ENCODE results near the gene PALLD. TPM values are rescaled to one million over a fixed set of nuclear protein-coding genes. Genes with fewer than 3 reads are reported as not detected.

The PALLD gene
- total RNA-seq, 2 donors from 2014 or later: 705 to 752 TPM

DNA sequence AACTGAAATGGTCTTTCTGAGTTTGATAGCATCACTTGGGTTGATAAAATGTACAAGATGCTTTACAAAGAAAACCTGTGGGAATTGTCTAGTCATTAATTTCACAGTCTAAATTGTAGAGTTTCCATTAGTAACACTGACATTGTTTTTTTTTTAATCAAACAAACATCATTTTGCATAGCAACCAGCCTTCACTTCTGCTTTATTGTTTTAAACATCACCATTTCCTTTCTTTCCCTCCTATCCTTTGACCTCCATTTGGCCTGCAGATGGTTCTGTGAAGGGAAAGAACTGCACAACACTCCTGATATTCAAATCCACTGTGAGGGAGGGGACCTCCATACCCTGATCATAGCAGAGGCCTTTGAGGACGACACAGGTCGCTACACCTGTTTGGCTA is 171.1 kb downstream of the PALLD start:
- Histone ChIP-seq H3K36me3 (no peaks in the 10 kb centered on the region), H3K4me1 (ENCODE audit: control insufficient read depth in 1 of 2, low read depth in 2 of 2) (peaks cover 0 to 14% of the 10 kb centered on the region in 2 donors), H3K9me3 (no peaks in the 10 kb centered on the region), H3K27ac (no peak overlapping the region), H3K27me3 (replicated peaks; ENCODE audit: insufficient read depth) (no peaks in the 10 kb centered on the region), H3K4me3 (no peak overlapping the region)
- TF ChIP-seq, protein P1, sequence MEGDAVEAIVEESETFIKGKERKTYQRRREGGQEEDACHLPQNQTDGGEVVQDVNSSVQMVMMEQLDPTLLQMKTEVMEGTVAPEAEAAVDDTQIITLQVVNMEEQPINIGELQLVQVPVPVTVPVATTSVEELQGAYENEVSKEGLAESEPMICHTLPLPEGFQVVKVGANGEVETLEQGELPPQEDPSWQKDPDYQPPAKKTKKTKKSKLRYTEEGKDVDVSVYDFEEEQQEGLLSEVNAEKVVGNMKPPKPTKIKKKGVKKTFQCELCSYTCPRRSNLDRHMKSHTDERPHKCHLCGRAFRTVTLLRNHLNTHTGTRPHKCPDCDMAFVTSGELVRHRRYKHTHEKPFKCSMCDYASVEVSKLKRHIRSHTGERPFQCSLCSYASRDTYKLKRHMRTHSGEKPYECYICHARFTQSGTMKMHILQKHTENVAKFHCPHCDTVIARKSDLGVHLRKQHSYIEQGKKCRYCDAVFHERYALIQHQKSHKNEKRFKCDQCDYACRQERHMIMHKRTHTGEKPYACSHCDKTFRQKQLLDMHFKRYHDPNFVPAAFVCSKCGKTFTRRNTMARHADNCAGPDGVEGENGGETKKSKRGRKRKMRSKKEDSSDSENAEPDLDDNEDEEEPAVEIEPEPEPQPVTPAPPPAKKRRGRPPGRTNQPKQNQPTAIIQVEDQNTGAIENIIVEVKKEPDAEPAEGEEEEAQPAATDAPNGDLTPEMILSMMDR (IDR thresholded peaks at IDR 0.05): no peak
- DNase-seq (ENCODE audit: low spot score) (no peak), ATAC-seq (ENCODE audit: insufficient number of reproducible peaks, low FRiP score, low read depth) (no peak)

DNA sequence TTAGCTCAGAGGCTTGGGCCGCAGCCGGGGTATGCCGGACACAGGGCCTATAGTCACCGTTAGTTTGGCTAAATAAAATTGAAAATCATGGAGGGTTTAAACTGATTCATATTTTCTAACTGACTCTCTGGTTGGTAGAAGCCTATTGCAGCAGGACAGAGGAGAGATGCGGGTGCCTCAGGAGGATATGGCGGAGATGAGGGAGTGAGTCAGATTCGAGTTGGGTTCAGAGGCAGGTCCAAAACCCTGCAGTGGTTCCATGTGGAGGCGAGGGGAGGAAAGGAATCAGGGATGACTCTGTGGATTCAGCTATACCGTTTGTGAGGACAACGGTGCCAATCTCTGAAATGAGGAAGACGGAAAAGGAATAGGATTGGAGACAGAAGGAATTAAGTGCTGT is 176.6 kb downstream of the PALLD start:
- Histone ChIP-seq H3K9me3 (no peaks in the 10 kb centered on the region), H3K27ac (no peak overlapping the region), H3K4me1 (ENCODE audit: control insufficient read depth in 1 of 2, low read depth in 2 of 2) (no peaks in the 10 kb centered on the region), H3K27me3 (replicated peaks; ENCODE audit: insufficient read depth) (no peaks in the 10 kb centered on the region), H3K4me3 (no peak overlapping the region), H3K36me3 (no peaks in the 10 kb centered on the region)
- DNase-seq (ENCODE audit: low spot score) (no peak), ATAC-seq (ENCODE audit: insufficient number of reproducible peaks, low FRiP score, low read depth) (no peak)
- TF ChIP-seq, protein P1 (IDR thresholded peaks at IDR 0.05): no peak

DNA sequence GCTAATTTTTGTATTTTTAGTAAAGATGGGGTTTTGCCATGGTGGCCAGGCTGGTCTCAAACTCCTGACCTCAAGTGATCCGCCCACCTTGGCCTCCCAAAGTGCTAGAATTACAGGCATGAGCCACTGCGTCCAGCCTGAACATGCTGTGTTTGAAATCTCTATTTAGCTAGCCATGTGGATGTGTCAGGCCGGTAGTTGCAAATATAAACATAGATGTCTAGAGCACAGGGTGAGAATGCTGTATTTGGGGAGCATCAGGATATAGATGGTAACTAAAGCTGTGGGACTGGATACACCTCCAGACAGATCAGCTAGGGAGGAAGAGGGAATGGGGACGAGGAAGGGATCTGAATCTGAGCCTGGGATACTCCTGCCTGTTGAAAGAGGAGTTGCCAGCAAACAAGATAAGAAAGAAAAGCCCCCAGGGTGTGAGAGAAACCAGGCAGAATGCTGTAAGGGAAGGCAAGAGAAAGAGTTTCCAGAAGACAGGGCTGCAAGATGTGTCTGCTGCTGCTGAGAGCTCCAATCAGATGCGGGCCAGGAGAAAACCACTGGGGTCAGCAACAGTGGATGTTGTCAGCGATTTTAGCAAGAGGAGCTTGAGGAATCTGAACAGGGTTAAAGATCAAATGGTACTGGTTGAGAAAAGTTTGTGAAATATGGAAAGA is 177.4 kb downstream of the PALLD start:
- TF ChIP-seq, protein P1 (IDR thresholded peaks at IDR 0.05): no peak
- DNase-seq (ENCODE audit: low spot score): no peak
- Histone ChIP-seq H3K27ac (no peak overlapping the region), H3K4me1 (ENCODE audit: control insufficient read depth in 1 of 2, low read depth in 2 of 2) (no peaks in the 10 kb centered on the region), H3K9me3 (no peaks in the 10 kb centered on the region), H3K27me3 (replicated peaks; ENCODE audit: insufficient read depth) (no peaks in the 10 kb centered on the region), H3K36me3 (no peaks in the 10 kb centered on the region), H3K4me3 (no peak overlapping the region)
- no peak for ATAC-seq (ENCODE audit: insufficient number of reproducible peaks, low FRiP score, low read depth)

DNA sequence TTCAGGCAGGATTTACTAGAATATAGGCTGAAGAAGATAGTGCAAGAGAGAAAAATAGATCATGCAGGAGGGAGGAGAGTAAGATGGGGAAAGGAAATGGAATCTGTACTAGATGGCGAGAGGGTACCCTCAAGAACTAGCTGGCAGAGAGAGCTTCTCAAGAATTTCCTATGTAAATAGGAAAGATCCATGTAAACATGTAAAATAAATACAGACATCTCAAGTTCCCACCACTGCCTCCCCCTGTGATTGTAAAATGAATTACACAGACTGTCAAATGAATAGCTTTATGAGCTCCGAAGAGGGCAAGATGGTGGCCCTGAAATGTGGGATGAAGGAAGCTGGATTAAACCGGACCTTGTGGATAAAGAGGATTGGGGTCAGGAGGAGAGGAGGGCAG is 178.0 kb downstream of the PALLD start:
- no peak for DNase-seq (ENCODE audit: low spot score)
- H3K27me3 ChIP-seq (replicated peaks; ENCODE audit: insufficient read depth): no peaks in the 10 kb centered on the region
- H3K36me3 ChIP-seq: no peaks in the 10 kb centered on the region
- no peak overlapping the region for H3K4me3 ChIP-seq
- ATAC-seq (ENCODE audit: insufficient number of reproducible peaks, low FRiP score, low read depth): no peak
- H3K4me1 ChIP-seq (ENCODE audit: control insufficient read depth in 1 of 2, low read depth in 2 of 2): peaks cover 0 to 7% of the 10 kb centered on the region in 2 donors
- TF ChIP-seq, protein P1 (IDR thresholded peaks at IDR 0.05): no peak
- H3K9me3 ChIP-seq: no peaks in the 10 kb centered on the region
- no peak overlapping the region for H3K27ac ChIP-seq

DNA sequence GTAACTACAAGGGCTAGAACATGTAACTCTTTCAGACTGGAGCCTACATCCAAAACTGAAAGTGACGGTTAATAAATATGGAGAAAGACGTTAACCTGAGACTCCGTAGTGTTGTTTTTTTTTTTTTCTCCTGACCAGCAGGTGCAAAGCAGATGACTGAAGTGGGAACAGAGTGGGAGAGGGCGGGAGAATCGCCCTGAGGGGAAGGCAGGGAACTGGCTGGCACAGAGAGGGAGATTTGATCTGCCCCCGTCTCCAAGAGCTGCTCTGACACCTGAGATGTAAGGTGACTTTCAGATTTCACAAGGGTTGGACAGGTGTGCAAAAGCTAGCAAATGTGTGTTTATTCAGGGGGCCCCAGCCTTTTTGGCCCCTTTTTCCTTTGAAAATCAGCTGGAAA is 180.2 kb downstream of the PALLD start:
- H3K27me3 ChIP-seq (replicated peaks; ENCODE audit: insufficient read depth): no peaks in the 10 kb centered on the region
- DNase-seq (ENCODE audit: low spot score): no peak
- no peaks in the 10 kb centered on the region for H3K9me3 ChIP-seq
- TF ChIP-seq, protein P1 (IDR thresholded peaks at IDR 0.05): no peak
- H3K27ac ChIP-seq: no peak overlapping the region
- H3K4me3 ChIP-seq: no peak overlapping the region
- no peak for ATAC-seq (ENCODE audit: insufficient number of reproducible peaks, low FRiP score, low read depth)
- no peaks in the 10 kb centered on the region for H3K36me3 ChIP-seq
- peaks cover 0 to 9% of the 10 kb centered on the region in 2 donors for H3K4me1 ChIP-seq (ENCODE audit: control insufficient read depth in 1 of 2, low read depth in 2 of 2)
